GM19324 (cell line): ENCODE data around the gene ZC2HC1B.

Experiments
- ATAC-seq: cut with Tn5 transposase; IDR thresholded peaks from one replicate; pipeline ENCODE4 v1.9.1; 2021; ENCODE audit warnings: mild to moderate bottlenecking, moderate library complexity; ENCODE audit not compliant: unreplicated experiment, low FRiP score

ZC2HC1B gene

GRCh38 chr6:143928853-143929252, 64.6 kb downstream of the ZC2HC1B start:
- ATAC-seq, result no peak

- no peak for ATAC-seq
Measured at GRCh38 chr6:143929975-143930374, 65.7 kb downstream of the ZC2HC1B start.

GRCh38 chr6:143934331-143934730, 70.1 kb downstream of the ZC2HC1B start:
- ATAC-seq, result no peak

GRCh38 chr6:143934867-143935266, 70.6 kb downstream of the ZC2HC1B start:
- ATAC-seq, result no peak

- no peak for ATAC-seq
Measured at GRCh38 chr6:143936347-143936746, 72.1 kb downstream of the ZC2HC1B start.

- ATAC-seq, result no peak
Measured at GRCh38 chr6:143936778-143937667, 72.7 kb downstream of the ZC2HC1B start.

GRCh38 chr6:143937668-143937970, 73.3 kb downstream of the ZC2HC1B start:
- ATAC-seq, result no peak

- ATAC-seq, result no peak
Measured at GRCh38 chr6:143939364-143939763, 75.1 kb downstream of the ZC2HC1B start.

GRCh38 chr6:143940011-143940597, 75.8 kb downstream of the ZC2HC1B start:
- peak; percentile 91 for ATAC-seq

- ATAC-seq, result peak; percentile 50
Measured at GRCh38 chr6:143941852-143942627, 77.8 kb downstream of the ZC2HC1B start.

- ATAC-seq, result no peak
Measured at GRCh38 chr6:143948208-143948607, 83.9 kb downstream of the ZC2HC1B start.

GRCh38 chr6:143949535-143949934, 85.3 kb downstream of the ZC2HC1B start:
- no peak for ATAC-seq

GRCh38 chr6:143949962-143950361, 85.7 kb downstream of the ZC2HC1B start:
- no peak for ATAC-seq

- ATAC-seq, result no peak
Measured at GRCh38 chr6:143950875-143951274, 86.6 kb downstream of the ZC2HC1B start.

- no peak for ATAC-seq
Measured at GRCh38 chr6:143952060-143952778, 87.9 kb downstream of the ZC2HC1B start.

GRCh38 chr6:143952947-143953701, 88.8 kb downstream of the ZC2HC1B start:
- ATAC-seq, result no peak

GRCh38 chr6:143953922-143954321, 89.6 kb downstream of the ZC2HC1B start:
- ATAC-seq, result no peak

GRCh38 chr6:143955971-143956370, 91.7 kb downstream of the ZC2HC1B start:
- ATAC-seq, result no peak

GRCh38 chr6:143957679-143958274, 93.5 kb downstream of the ZC2HC1B start:
- no peak for ATAC-seq
